ENCODE results near the gene FAM9C.
"Not testable (repeated sequence)": the region's sequence is repeated elsewhere in the genome, so short reads cannot be mapped to it uniquely, and the experiment has no call there.

FAM9C gene

GRCh38 chrX:13023567-13023966, 20.9 kb downstream of the FAM9C start:
- no peak overlapping the region for H3K4me3 ChIP-seq (ENCODE audit: low read depth, low read length)
- DNase-seq (ENCODE audit: low read depth): no peak
- no peak for TF ChIP-seq CTCF (conservative IDR thresholded peaks at IDR 0.05; ENCODE audit: low read depth, low read length)

GRCh38 chrX:13022926-13023325, 21.5 kb downstream of the FAM9C start:
- DNase-seq (ENCODE audit: low read depth): peak; percentile 23
- H3K4me3 ChIP-seq (ENCODE audit: low read depth, low read length): no peak overlapping the region
- no peak for TF ChIP-seq CTCF (conservative IDR thresholded peaks at IDR 0.05; ENCODE audit: low read depth, low read length)

- DNase-seq (ENCODE audit: low read depth); H3K4me3 ChIP-seq (ENCODE audit: low read depth, low read length): not testable (repeated sequence)
Measured at GRCh38 chrX:13016731-13017130, 27.7 kb downstream of the FAM9C start.

DNA sequence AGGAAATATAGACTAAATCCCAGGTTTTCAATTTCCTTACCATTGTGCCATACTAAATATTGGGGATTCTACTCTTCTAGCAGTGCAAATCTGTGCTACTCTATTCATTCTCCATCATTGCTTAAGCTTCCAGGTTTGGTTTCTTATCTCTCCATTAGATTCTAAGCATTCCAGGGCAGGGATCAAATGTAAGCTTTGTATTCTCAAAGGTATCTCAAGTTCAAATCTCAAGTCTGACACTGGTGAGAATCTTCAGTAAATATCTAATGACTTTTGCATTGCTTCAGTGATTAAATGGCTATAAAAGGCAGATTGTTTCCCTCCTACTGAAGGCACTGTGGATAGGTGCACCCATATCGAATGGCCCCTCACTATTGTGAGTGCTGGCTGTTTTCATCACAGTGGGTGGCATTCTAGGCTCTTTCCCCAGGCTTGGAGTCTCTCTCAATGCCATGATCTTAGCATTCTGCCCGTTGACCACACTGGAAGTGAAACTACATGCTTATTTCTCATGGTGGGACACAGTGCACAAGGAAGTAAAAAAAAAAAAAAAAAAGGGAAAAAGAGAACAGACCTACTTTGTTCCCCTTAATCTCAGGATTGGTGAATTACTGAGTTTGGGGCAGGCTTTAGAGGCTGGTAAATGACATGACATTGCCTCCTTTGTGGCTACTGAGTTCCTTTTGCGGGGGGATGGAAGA, 28.7 kb downstream of the FAM9C start:
- TF ChIP-seq CTCF (conservative IDR thresholded peaks at IDR 0.05; ENCODE audit: low read depth, low read length): no peak
- H3K4me3 ChIP-seq (ENCODE audit: low read depth, low read length): no peak overlapping the region
- DNase-seq (ENCODE audit: low read depth): peak; percentile 23

DNA sequence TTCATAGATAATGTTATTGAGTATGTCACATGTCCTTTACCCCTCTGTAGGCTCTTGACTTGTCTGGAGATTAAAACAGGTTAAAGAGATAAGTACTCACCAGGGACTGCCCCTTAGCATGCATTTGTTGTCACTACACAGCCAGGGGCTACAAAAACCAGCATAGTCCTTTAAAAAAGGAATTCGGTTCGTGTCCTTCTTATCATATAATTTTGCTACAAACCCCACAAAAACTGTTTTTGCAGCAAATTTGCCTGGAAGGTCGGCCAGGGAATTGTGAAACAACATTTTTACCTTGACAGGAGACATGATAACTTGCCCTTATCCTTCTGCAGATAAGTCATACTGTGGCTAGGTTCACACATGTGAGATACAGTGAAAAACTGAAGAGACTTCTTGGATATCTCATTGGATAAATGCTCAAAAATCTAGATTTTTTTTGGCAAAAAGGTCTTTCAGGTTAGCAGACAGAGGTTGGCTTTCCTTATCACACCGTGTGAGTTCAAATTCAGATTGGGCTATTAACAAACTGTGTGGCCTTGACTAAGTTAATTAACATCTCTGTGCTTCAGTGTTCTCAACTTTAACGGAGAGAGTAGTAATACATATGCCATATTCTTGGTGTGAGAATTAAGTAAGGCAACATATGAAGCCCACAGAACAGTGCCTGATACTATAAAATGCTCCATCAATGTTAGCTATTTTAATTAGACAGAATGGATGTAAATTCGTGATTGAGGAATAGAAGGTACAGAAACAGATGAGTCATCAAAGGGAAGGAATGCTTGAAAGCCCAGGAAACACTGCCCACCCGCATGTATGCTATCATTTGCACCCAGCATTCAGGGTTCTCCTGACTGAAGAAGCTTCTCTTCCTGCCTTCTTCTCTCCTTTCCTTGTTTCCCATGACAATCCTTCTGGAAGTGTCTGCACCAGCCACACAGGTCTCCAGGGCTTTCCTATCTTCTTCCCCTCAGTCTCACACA, 30.0 kb downstream of the FAM9C start:
- peak; percentile 41 for DNase-seq (ENCODE audit: low read depth)
- H3K4me3 ChIP-seq (ENCODE audit: low read depth, low read length): no peak overlapping the region
- no peak for TF ChIP-seq CTCF (conservative IDR thresholded peaks at IDR 0.05; ENCODE audit: low read depth, low read length)

DNA sequence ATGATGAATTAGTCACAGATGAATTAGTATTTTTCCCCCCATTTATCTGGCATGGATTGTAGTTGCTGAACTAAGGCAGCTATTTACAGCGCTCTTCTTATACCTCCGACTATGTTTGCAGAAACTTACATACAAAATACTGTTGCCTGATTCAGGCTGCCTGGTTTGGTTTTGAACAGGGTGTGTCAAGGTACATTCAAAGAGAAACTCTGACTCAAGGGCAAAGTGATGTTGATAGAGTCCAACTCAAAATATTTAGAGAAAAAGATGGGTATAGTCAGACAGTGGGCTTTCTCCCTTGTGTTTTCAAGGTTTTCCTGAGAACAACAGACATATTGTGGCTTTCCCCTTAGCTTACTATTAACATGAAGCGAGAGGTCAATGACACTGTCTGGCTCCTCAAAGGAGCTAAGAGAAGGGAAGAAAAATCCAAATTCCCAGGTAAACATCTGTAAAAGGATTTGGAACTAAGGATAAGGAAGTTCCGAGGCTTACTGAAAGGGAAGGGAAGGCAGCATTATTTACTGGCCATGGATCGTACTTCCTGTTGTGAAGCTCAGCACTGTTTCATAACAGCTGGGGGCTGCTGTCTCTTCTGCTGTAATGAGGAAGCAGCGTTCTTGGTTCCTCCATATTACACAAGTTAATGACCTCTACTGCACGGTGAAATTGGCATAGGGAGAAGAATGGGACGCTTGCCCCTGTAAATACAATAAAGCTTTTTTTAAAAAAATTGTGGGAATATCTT, 30.9 kb downstream of the FAM9C start:
- TF ChIP-seq CTCF (conservative IDR thresholded peaks at IDR 0.05; ENCODE audit: low read depth, low read length): no peak
- peak; percentile 63 for DNase-seq (ENCODE audit: low read depth)
- no peak overlapping the region for H3K4me3 ChIP-seq (ENCODE audit: low read depth, low read length)

DNA sequence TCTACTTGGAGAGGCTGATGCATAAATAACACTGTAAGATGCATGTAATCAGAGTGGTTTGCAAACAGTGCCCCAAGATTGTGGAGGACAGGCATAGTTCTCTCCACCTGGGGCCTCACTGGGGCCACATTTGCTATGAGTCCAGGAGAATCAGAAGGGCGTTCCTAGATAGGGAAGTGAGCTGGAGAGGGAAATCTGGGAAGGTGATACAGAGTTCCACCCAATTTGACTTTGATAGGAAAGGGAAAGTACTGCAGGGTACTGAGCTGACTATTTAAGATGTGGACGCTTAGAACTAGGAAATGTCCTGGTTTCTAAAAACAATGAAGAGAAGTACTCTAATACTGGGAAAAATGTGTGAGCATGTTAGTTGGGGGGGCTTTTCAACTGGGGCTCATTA, 33.9 kb downstream of the FAM9C start:
- no peak overlapping the region for H3K4me3 ChIP-seq (ENCODE audit: low read depth, low read length)
- no peak for TF ChIP-seq CTCF (conservative IDR thresholded peaks at IDR 0.05; ENCODE audit: low read depth, low read length)
- DNase-seq (ENCODE audit: low read depth): no peak

All from choroid plexus epithelial cell (primary cell).